SK-N-SH (cell line): ENCODE results near the gene MTREX. TPM values are rescaled to one million over a fixed set of nuclear protein-coding genes. Genes with fewer than 3 reads are reported as not detected.

ENCODE experiments used
- CTCF ChIA-PET: fragments of 300-600, 350-600 bp; formaldehyde crosslinking; extraction: SDS; loops from one replicate; lab custom pipeline; 2021; lab: Yijun Ruan, JAX
- POLR2A ChIA-PET: fragments of 350-600 bp; sonication (Branson Sonifier 250); formaldehyde crosslinking; extraction: SDS; loops from one replicate; lab custom pipeline; 2020; ENCODE audit warnings: antibody characterized with exemption, inconsistent platforms; lab: Yijun Ruan, JAX
- DNase-seq: peaks from one replicate; pipeline ENCODE4 v3.0.0; 2012
- H2AFZ ChIP-seq: fragments of 200-600 bp; sonication (generic); 2 replicates; pipeline ENCODE4 v1.8.1; 2016; ENCODE audit warnings: antibody characterized with exemption, mild to moderate bottlenecking, low read depth
- H3F3A ChIP-seq: fragments of 200-600 bp; sonication (generic); replicated peaks from 2 replicates; pipeline ENCODE3; 2016; ENCODE audit warnings: antibody characterized with exemption, mild to moderate bottlenecking; ENCODE audit not compliant: insufficient read depth
- H3K27ac ChIP-seq, 2 experiments: fragments of 200-500 bp in 1 of 2; fragments of 200-600 bp in 1 of 2; sonication (Bioruptor generic) in 1 of 2; sonication (generic), shearing (Covaris generic) in 1 of 2; 2 replicates each; pipeline versions ENCODE4 v1.5.1 to v1.6.1; 2014 to 2016; ENCODE audit warnings: low read depth in 2 of 2, inconsistent platforms in 1 of 2, low read length in 1 of 2, mild to moderate bottlenecking in 1 of 2, mixed read lengths in 1 of 2
- H3K27me3 ChIP-seq: fragments of 200-600 bp; sonication (generic), shearing (Covaris generic); 2 replicates; pipeline ENCODE4 v1.6.1; 2016; ENCODE audit warnings: mixed run types; ENCODE audit not compliant: insufficient read depth
- H3K36me3 ChIP-seq, 2 experiments: fragments of 200-500 bp in 1 of 2; fragments of 200-600 bp in 1 of 2; sonication (Bioruptor generic) in 1 of 2; sonication (generic) in 1 of 2; replicated peaks in 1 of 2; 2 replicates each; pipeline versions ENCODE3 to v1.5.1; 2014 to 2016; ENCODE audit warnings: low read length in 1 of 2, mild to moderate bottlenecking in 1 of 2; ENCODE audit not compliant: insufficient read depth in 2 of 2, control insufficient read depth in 1 of 2
- H3K4me1 ChIP-seq, 2 experiments: fragments of 200-500 bp in 1 of 2; fragments of 200-600 bp in 1 of 2; sonication (Bioruptor generic) in 1 of 2; sonication (generic), shearing (Covaris generic) in 1 of 2; 2 replicates each; pipeline versions ENCODE4 v1.5.1 to v1.6.1; 2014 to 2016; ENCODE audit warnings: low read depth in 1 of 2, low read length in 1 of 2, mixed run types in 1 of 2; ENCODE audit not compliant: insufficient read depth in 2 of 2, control insufficient read depth in 1 of 2
- H3K4me2 ChIP-seq: fragments of 200-600 bp; sonication (generic), shearing (Covaris generic); 2 replicates; pipeline ENCODE4 v1.6.1; 2017; ENCODE audit warnings: mixed run types
- H3K4me3 ChIP-seq, 2 experiments: fragments of 200-500 bp in 1 of 2; fragments of 200-600 bp in 1 of 2; sonication (Bioruptor generic) in 1 of 2; sonication (generic), shearing (Covaris generic) in 1 of 2; 2 replicates each; pipeline versions ENCODE4 v1.5.1 to v1.8.1; 2014 to 2016; ENCODE audit warnings: low read depth in 2 of 2, inconsistent platforms in 1 of 2, low read length in 1 of 2, mild to moderate bottlenecking in 1 of 2, mixed read lengths in 1 of 2, moderate library complexity in 1 of 2
- H3K79me2 ChIP-seq: fragments of 200-600 bp; sonication (generic); 2 replicates; pipeline ENCODE4 v1.8.1; 2017; ENCODE audit warnings: mild to moderate bottlenecking; ENCODE audit not compliant: insufficient read depth
- H3K9ac ChIP-seq: fragments of 200-600 bp; sonication (generic); 2 replicates; pipeline ENCODE4 v1.6.1; 2017; ENCODE audit warnings: mixed run types
- H3K9me2 ChIP-seq: fragments of 200-600 bp; sonication (generic); 2 replicates; pipeline ENCODE4 v1.6.1; 2017; ENCODE audit warnings: mixed run types
- H3K9me3 ChIP-seq: fragments of 200-600 bp; sonication (generic); 2 replicates; pipeline ENCODE4 v1.6.1; 2017; ENCODE audit warnings: mixed run types, mild to moderate bottlenecking, moderate library complexity
- H4K20me1 ChIP-seq: fragments of 200-600 bp; sonication (generic); 2 replicates; pipeline ENCODE4 v1.6.1; 2017; ENCODE audit warnings: mild to moderate bottlenecking, mixed run types; ENCODE audit not compliant: insufficient read depth
- CHD2 ChIP-seq: fragments of 150-350 bp; IDR thresholded peaks from 2 replicates; pipeline ENCODE4 v1.6.1; 2018; ENCODE audit warnings: low read length; ENCODE audit not compliant: partially characterized antibody
- CTCF ChIP-seq: fragments of 200-600 bp; sonication (generic); IDR thresholded peaks from 2 replicates; pipeline ENCODE4 v1.6.1; 2017; ENCODE audit warnings: antibody characterized with exemption, mild to moderate bottlenecking, moderate library complexity
- EZH2phosphoT487 ChIP-seq: fragments of 200-600 bp; sonication (generic); IDR thresholded peaks from 2 replicates; pipeline ENCODE4 v1.6.1; 2017; ENCODE audit warnings: low read depth, mixed run types, mild to moderate bottlenecking, antibody characterized with exemption, moderate library complexity, borderline replicate concordance
- FOXJ3 ChIP-seq: sonication (generic); formaldehyde crosslinking; IDR thresholded peaks from 2 replicates; pipeline ENCODE4 v1.5.1; 2020; ENCODE audit warnings: mild to moderate bottlenecking, missing genetic modification reagents
- FOXM1 ChIP-seq: IDR thresholded peaks from 2 replicates; pipeline ENCODE4 v1.4.0; 2012; ENCODE audit warnings: low read depth, mild to moderate bottlenecking
- MXI1 ChIP-seq: IDR thresholded peaks from 2 replicates; pipeline ENCODE4 v1.6.1; 2012; ENCODE audit warnings: mild to moderate bottlenecking, low read depth, low read length, improper control_type of control experiment
- NRF1 ChIP-seq: IDR thresholded peaks from 2 replicates; pipeline ENCODE4 v1.6.1; 2012; ENCODE audit warnings: low read depth, mild to moderate bottlenecking, low read length
- PBX3 ChIP-seq: IDR thresholded peaks from 2 replicates; pipeline ENCODE4; 2012
- POLR2AphosphoS5 ChIP-seq: IDR thresholded peaks from 2 replicates; pipeline ENCODE4 v1.6.1; 2012; ENCODE audit warnings: low read depth, low read length
- REST ChIP-seq: IDR thresholded peaks from 2 replicates; pipeline ENCODE4 v1.6.1; 2012; ENCODE audit warnings: mild to moderate bottlenecking, low read depth, low read length, moderate library complexity
- RXRA ChIP-seq: IDR thresholded peaks from 2 replicates; pipeline ENCODE4 v1.4.0; 2012; ENCODE audit warnings: low read depth, mild to moderate bottlenecking, borderline replicate concordance
- SMC3 ChIP-seq: IDR thresholded peaks from 2 replicates; pipeline ENCODE4 v1.6.1; 2012; ENCODE audit warnings: low read depth, low read length, improper control_type of control experiment
- USF2 ChIP-seq: fragments of 150-350 bp; IDR thresholded peaks from 2 replicates; pipeline ENCODE4 v1.6.1; 2017; ENCODE audit warnings: antibody characterized with exemption, low read length, low read depth, borderline replicate concordance
- WGBS: methylation state at CpG from one replicate; pipeline ENCODE4 v1.1.6; 2017; ENCODE audit warnings: low lambda C conversion rate; 5-methylcytosine and 5-hydroxymethylcytosine counted together
- polyA plus RNA-seq, 3 experiments: library from polyadenylated mRNA; depleted of rRNA; stranded (reverse); fragments of >200 nt; gene quantifications; 2 replicates each; pipeline ENCODE4 v1.2.3, GENCODE V29; 2012

The MTREX gene
- polyA plus RNA-seq, 1 of the 3 experiments (the other 2 are of a cell fraction): 11.2 TPM

- POLR2A ChIA-PET: no interaction called here
- 97% methylated on average over 5 of the region's 5 CpGs for WGBS
Observed at GRCh38 chr5:55338810-55339243, 31.0 kb downstream of the MTREX start.

More at GRCh38 chr5:55338810-55339243, 31.0 kb downstream of the MTREX start:
- Histone ChIP-seq H3K9me2 (no peaks in the 10 kb centered on the region), H3K4me2 (no peak overlapping the region), H3K9ac (no peak overlapping the region), H3K9me3 (no peaks in the 10 kb centered on the region; the same call in 1 of the 2 replicates), H3K4me3 (no peak overlapping the region), H3K36me3 (peaks cover 62 to 74% of the 10 kb centered on the region in 2 experiments), H3K4me1 (no peaks in the 10 kb centered on the region; a peak in 1 of 4 replicates), H3K79me2 (peaks cover 28% of the 10 kb centered on the region), H3F3A (peaks cover 19% of the 10 kb centered on the region), H3K27ac (no peak overlapping the region), H2AFZ (no peak overlapping the region), H4K20me1 (no peaks in the 10 kb centered on the region), H3K27me3 (no peaks in the 10 kb centered on the region)
- CTCF ChIA-PET: interaction anchor here (0.7 to 1.4 kb wide), 2 partner anchors 14 to 151 kb away, joined by 3 to 4 read pairs; no protein-coding TSS in a partner anchor
- no peak for DNase-seq
- TF ChIP-seq FOXJ3 (CRISPR knock-in tag) (no peak), SMC3 (no peak), POLR2AphosphoS5 (no peak), FOXM1 (no peak), CTCF (no peak), CHD2 (no peak), MXI1 (no peak), PBX3 (no peak), EZH2phosphoT487 (no peak), RXRA (no peak), USF2 (no peak), NRF1 (no peak), REST (no peak)
